Fibroblast of skin of back (primary cell): ENCODE data around the gene TPMT. TPM values are rescaled to one million over a fixed set of nuclear protein-coding genes. Genes with fewer than 3 reads are reported as not detected.
A peak's percentile ranks its signal among the peaks of the same experiment; 100 is the strongest.
"Not testable (repeated sequence)": the region's sequence is repeated elsewhere in the genome, so short reads cannot be mapped to it uniquely, and the experiment has no call there.

Source experiments
- DNase-seq: peaks from one replicate; pipeline ENCODE4 v3.0.0-alpha.2; 2013
- polyA plus RNA-seq, 2 experiments: library from polyadenylated mRNA; unstranded; fragments of 120-200 nt; gene quantifications; one replicate each; pipeline ENCODE4 v1.2.1, GENCODE V29; 2013; ENCODE audit not compliant: insufficient read length in 2 of 2

The TPMT gene
- 9.9 TPM for polyA plus RNA-seq (2013, experiment 1 of 2; ENCODE audit: insufficient read length)
- 6.6 TPM for polyA plus RNA-seq (2013, experiment 2 of 2; ENCODE audit: insufficient read length)

GRCh38 chr6:18154507-18155149 is at the start of gene TPMT:
TSS of gene TPMT (minus strand) at chr6:18155077. CDS start at chr6:18149127, 5,950 bp downstream.
- peak; percentile 20 for DNase-seq

- peak; percentile 55 for DNase-seq
Measured at GRCh38 chr6:18203786-18204185, 48.9 kb upstream of the TPMT start.

GRCh38 chr6:18192026-18192425 is 37.1 kb upstream of the TPMT start:
- DNase-seq: no peak

DNA sequence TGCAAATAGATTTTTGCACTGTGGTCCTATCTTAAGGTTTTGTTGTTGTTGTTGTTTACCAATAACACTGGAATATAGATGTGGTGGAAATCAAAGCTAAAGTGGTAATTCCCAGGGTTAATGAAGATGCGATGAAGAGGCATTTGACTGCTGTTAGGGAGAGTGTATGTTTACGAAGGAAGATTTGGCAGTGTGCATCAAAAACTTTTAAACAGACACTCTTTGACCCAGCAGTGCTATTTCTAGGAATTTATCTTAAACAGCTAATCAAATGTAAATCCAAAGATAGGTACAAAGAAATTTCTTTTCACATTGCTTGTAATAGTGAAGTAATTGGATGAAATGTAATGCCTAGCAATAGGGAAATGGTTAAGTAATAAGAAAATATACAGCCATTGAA is 34.3 kb upstream of the TPMT start:
- no peak for DNase-seq

DNA sequence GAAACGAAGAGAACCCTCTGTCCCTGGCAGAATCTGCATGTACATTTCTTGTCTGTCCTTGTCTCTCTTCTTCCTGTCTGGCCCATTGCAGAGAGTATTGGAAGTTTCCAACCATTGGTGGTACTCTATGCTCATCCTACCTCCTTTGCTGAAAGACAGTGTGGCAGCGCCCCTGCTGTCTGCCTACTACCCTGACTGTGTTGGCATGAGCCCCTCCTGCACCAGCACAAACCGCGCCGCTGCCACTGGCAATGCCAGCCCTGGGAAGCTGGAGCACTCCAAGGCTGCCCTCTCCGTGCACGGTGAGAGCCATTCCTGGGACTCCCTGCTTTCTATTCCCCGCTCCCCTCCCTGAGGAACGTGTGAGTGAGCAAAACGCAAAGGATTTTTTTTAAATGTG is 32.8 kb upstream of the TPMT start:
- DNase-seq: no peak

DNA sequence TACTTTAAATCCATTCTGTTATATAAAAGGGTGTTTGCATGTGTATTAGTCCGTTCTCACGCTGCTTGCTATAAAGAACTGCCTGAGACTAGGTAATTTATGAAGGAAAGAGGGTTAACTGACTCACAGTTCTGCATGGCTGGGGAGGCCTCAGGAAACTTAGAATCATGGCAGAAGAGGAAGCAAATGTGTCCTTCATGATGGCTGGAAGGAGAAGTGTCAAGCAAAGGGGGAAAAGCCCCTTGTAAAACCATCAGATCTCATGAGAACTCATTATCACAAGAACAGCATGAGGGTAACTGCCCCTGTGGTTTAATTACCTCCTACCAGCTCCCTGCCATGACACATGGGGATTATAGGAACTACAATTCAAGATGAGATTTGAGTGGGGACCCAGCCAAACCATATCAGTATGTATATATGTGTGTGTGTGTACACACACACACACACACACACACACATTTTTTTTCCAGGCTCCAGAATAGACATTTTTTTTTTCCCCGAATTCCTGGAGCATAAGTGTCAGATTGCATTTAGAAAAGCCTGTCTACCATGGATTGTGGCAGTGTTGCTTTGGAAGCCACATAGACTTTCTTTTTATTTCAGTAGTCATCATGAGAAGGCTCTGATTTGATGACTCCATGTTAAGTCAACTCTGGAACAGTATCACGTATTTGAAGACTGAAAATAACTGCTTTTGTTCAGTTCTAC is 31.8 kb upstream of the TPMT start:
- peak; percentile 42 for DNase-seq

- DNase-seq: no peak
Measured at GRCh38 chr6:18186033-18186432, 31.2 kb upstream of the TPMT start.

DNA sequence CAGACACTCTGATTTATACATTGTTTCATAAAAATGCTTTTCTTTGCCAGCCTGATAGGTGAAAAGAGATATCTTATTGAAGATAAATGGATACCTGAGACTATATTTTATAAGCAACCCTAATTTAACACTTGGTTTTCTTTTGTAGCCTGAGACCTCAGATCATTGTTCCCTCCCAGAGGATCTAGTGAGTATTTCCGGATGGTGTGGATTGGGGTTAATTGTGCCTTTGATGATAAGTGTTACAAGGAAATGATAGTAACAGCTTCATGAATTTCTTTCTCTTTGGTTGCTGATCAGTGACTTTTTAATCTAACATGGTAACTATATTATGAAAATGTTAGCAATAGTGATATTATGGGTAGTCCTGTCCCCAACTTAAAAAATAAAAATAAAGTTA is 30.7 kb upstream of the TPMT start:
- no peak for DNase-seq

DNA sequence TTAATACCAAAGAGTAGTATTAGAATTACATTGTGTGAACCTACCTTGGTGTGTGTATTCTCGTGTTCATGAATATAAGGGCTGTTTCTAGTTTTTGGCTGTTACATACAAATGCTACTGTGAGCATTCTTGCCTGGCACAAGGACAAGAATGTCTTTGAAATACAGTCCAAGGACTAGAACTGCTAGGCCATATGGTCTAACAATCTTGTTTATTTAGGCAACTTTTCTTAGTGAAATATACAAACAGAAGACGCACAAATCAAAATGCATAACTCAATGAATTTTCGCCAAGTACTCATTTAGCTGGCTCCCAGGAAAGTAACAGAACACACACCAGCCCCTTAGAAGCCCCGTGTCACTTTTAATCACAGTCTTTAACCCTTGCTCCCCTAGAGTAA is 28.9 kb upstream of the TPMT start:
- DNase-seq: no peak

GRCh38 chr6:18182568-18182967 is 27.7 kb upstream of the TPMT start:
- no peak for DNase-seq

DNA sequence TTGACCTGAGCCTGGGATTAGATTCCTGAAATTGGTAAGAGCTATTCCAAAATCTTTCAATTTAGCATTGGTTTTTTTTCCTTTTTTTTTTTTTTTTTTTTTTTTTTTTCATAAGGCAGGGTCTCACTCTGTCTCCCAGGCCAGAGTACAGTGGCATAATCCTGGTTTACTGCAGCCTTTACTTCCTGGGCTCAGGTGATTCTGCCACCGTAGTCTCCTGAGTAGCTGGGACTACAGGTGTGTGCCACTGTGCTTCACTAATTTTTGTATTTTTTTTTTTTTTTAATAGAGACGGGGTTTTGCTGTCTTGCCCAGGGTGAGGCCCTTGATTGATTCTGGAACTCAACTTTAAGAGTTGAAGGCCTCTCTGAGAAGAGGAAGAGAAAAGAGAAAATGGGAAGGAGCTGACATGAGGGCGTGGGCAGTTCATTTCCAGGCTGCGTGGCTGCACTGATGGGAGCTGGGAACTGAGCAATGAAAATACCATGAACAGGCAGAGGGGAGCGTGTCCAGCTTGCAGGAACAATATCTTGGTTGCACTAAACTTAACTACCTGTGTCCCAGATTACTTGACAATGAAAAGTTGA is 25.0 kb upstream of the TPMT start:
- no peak for DNase-seq

DNA sequence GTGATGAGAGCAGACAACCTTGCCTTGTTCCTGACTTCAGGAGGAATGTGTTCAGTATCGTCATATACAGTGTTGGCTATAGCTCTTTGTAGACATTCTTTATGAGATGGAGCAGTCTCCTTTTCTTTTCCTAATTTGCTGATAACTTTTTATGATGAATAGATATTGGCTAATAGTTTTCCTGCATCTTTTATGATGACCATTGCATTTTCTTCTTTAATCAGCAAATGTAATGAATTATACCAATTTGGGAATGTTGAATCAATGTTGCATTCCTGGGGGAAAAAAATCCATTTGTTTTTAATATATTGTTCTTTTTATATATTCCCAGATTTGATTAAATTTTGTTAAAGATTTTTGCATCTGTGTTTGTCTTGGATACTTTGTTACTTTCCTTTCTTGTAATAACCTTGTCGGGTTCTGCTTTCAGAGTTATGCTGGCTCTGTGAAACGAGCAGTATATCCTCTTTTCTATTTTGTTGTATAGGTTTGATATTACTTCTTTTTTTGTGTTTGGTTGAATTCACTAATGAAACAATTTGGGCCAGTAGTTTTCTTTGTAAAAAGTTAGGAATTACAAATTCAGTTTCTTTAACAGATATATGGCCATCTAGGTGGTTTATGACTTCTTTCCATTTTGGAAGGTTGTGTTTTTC is 24.2 kb upstream of the TPMT start:
- no peak for DNase-seq

DNA sequence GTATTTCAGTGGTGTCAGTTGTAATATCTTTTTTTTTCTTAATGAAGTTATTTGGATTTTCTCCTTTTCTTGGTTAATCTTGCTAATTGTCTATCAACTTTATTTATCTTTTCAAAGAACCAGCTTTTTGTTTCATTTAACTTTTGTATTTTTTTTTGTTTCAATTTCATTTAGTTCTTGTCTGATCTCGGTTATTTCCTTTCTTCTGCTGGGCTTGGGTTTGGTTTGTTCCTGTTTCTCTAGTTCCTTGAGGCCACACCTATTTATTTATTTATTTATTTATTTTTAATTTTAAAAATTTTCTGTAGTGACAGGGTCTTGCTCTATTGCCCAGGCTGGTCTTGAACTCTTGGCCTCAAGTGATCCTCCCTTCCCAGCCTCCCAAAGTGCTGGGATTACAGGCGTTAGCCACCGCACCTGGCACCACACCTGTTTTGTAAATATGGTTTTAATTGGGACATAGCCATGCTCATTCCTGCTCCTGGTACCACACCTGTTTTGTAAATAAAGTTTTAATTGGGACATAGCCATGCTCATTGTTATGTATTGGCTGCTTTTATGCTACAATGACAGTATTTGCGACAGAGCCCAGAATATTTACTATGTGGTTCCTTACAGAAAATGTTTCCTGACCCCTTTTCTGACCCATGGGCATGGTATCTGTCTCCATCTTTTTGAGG is 22.5 kb upstream of the TPMT start:
- DNase-seq: no peak

DNA sequence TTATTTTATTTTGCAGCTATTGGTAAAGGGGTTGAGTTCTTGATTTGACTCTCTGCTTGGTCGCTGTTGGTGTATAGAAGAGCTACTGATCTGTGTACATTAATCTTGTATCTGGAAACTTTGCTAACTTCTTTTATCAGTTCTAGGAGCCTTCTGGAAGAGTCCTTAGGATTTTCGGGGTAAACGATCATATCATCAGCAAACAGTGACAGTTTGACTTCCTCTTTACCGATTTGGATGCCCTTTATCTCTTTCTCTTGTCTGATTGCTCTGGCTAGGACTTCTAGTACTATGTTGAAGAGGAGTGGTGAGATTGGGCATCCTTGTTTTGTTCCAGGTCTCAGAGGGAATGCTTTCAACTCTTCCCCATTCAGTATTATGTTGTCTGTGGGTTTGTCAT is 21.3 kb upstream of the TPMT start:
- not testable (repeated sequence) for DNase-seq

DNA sequence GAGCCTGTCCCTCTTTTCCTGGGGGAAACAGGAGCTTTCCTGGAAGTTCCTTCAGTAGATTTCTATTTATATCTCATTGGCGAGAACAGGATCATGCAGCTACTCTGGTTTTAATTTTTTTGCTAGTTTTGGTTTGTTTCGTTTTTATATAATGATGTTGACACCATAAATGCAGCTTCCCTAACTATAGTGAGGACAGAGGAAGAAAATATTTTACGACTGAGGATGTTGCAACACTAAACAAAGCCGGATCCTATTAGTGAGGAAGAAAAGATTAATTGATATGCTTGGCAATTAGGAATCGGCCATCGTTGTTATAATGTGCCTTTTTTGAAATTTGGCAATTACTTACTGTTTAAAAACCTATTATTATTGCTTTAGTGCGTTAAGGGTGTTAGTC is 17.0 kb upstream of the TPMT start:
- DNase-seq: no peak

DNA sequence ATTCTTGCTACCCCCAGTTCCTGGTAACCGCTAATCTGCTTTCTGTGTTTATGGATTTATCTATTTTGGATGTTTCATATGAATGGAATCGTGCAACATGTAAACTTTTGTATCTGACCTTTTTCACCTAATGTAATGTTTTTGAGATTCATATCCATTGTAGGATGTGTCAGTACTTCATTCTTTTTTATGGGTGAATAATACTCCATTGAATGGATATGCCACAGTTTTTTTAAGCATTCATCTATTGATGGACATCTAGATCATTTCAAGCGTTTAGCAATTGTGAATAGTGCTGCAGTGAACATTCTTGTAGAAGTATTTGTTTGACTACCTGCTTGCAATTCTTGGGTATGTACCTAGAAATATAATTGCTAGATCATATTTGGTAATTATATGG is 13.4 kb upstream of the TPMT start:
- no peak for DNase-seq

DNA sequence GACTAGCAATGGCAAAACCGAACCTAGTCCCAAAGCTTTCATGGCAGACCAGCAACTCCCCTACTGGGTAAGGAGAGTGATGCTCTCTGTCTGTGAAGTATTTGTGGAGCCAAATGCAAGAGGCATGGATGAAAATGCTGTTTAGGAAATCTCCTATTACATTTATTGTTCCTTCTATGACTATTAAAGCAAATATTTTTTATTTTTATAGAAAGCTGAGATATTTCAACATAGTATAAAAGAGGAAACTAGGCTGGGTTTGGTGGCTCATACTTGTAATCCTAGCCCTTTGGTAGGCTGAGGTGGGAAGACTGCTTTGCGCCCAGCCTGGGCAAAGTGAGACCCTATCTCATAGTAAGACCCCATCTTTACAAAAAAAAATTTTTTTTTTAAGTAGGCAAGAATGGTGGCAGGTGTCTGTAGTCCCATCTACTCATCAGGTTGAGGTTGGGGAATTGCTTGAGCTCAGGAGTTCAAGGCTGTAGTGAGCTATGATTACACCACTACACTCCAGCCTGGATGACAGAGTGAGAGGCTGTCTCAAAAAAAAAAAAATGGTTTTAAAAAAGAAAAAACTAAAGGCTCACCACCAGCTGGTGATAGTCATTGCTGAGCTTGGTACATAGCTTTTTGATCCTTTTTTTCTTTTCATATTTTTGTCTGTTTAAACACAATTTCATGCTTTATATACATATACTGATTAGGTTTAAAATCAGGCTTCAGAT is 11.6 kb upstream of the TPMT start:
- DNase-seq: peak; percentile 72

DNA sequence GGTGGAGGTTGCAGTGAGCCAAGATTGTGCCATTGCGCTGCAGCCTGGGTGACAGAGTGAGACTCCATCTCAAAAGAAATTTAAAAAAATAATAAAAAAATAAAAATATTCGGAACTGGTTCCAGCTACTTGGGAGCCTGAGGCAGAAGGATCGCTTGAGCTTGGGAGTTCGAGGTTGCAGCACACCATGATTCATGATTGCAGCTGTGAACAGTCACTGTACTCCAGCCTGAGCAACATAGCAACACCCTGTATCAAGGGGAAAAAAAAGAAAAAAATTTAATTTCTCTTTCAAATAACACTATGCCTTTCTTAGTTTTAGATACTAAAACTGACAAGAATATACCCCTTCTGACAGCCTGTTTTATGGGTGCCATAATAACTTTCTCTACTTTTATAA is 10.9 kb upstream of the TPMT start:
- DNase-seq: peak; percentile 13

- no peak for DNase-seq
Measured at GRCh38 chr6:18162401-18162800, 7.5 kb upstream of the TPMT start.

DNA sequence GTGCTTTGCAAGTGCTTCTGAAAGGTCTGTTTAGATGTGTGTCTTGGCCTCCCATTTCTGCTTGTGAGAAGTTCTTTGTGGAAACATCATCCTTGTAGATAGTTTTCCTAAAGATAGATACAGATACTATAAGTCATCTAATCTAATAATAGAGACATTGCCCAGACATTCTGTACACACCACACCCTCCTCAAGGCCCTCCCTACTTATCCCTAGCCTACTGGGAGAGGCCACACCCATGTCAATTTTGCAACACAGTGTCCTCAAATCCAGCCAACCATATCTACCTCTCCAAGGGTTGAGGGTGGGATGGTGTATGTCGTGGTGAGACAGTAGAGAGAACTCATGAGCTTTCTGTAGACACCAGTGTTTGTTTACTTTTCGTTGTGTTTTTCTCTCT is 6.6 kb upstream of the TPMT start:
- peak; percentile 21 for DNase-seq

GRCh38 chr6:18160911-18161310 is 6.0 kb upstream of the TPMT start:
- peak; percentile 4 for DNase-seq

GRCh38 chr6:18155864-18156421 is 1.1 kb upstream of the TPMT start:
- DNase-seq: peak; percentile 13
